Caco-2 (cell line): Measurements from ENCODE around the gene RIMS4. TPM values are rescaled to one million over a fixed set of nuclear protein-coding genes. Genes with fewer than 3 reads are reported as not detected.

Source experiments
- BruUV-seq: library from RNA; stranded (reverse); fragments of 400-500 nt; replicated peaks from 2 replicates; lab custom pipeline; 2021; lab: Mats Ljungman, UMichigan
- CTCF ChIA-PET: fragments of 300-600 bp; sonication (Branson Sonifier 250); formaldehyde crosslinking; loops from one replicate; lab custom pipeline; 2022; ENCODE audit warnings: antibody characterized with exemption; lab: Charles Lee
- POLR2A ChIA-PET: fragments of 300-600 bp; sonication (Branson Sonifier 250); formaldehyde crosslinking; loops from one replicate; lab custom pipeline; 2022; ENCODE audit warnings: antibody characterized with exemption; lab: Charles Lee
- DNase-seq, 2 experiments: peaks; one replicate each; pipeline versions ENCODE4 v3.0.0 to v3.0.0-alpha.2; 2020 to 2022
- H3K27me3 ChIP-seq: replicated peaks from 2 replicates; pipeline ENCODE4 v1.6.0; 2011; ENCODE audit warnings: low read length; ENCODE audit not compliant: control insufficient read depth, insufficient read depth
- H3K36me3 ChIP-seq: 2 replicates; pipeline ENCODE4 v1.5.1; 2011; ENCODE audit warnings: low read length; ENCODE audit not compliant: control insufficient read depth, insufficient read depth
- H3K4me1 ChIP-seq: fragments of 250-450 bp; sonication (Bioruptor Pico); 2 replicates; pipeline ENCODE4 v1.5.1; 2020; ENCODE audit warnings: mild to moderate bottlenecking
- H3K4me3 ChIP-seq: 2 replicates; pipeline ENCODE4 v1.5.1; 2011; ENCODE audit warnings: low read depth, mild to moderate bottlenecking, control low read depth, low read length
- H3K9me3 ChIP-seq: fragments of 250-450 bp; sonication (Bioruptor Pico); 2 replicates; pipeline ENCODE4 v1.5.1; 2020; ENCODE audit warnings: mild to moderate bottlenecking, moderate library complexity
- H3K27ac Mint-ChIP-seq: one replicate; pipeline ENCODE4 v1.8.0; 2022; ENCODE audit warnings: mixed read lengths; ENCODE audit not compliant: unreplicated experiment
- H3K27me3 Mint-ChIP-seq: one replicate; pipeline ENCODE4 v1.8.0; 2022; ENCODE audit warnings: mixed read lengths; ENCODE audit not compliant: insufficient read depth, unreplicated experiment
- H3K36me3 Mint-ChIP-seq: one replicate; pipeline ENCODE4 v1.8.0; 2022; ENCODE audit warnings: mild to moderate bottlenecking, mixed read lengths; ENCODE audit not compliant: insufficient read depth, unreplicated experiment
- H3K4me1 Mint-ChIP-seq: one replicate; pipeline ENCODE4 v1.8.0; 2022; ENCODE audit warnings: low read depth, mixed read lengths; ENCODE audit not compliant: unreplicated experiment
- H3K4me3 Mint-ChIP-seq: one replicate; pipeline ENCODE4 v1.8.0; 2022; ENCODE audit warnings: mild to moderate bottlenecking, moderate library complexity, mixed read lengths; ENCODE audit not compliant: unreplicated experiment
- H3K9me3 Mint-ChIP-seq: one replicate; pipeline ENCODE4 v1.8.0; 2022; ENCODE audit warnings: mixed read lengths; ENCODE audit not compliant: unreplicated experiment
- CTCF ChIP-seq, 2 experiments: fragments of 200-600 bp in 1 of 2; IDR thresholded peaks; 1 replicate in 1 of 2; 2 replicates in 1 of 2; pipeline versions ENCODE4 v1.5.1 to v1.8.0; 2011 to 2022; ENCODE audit warnings: antibody characterized with exemption in 1 of 2, control low read depth in 1 of 2, inconsistent platforms in 1 of 2, low read depth in 1 of 2, low read length in 1 of 2, mild to moderate bottlenecking in 1 of 2, moderate library complexity in 1 of 2; ENCODE audit not compliant: insufficient read depth in 1 of 2, severe bottlenecking in 1 of 2, unreplicated experiment in 1 of 2
- intact Hi-C: fragments of 100-400 bp; cut with micrococcal nuclease; formaldehyde crosslinking; loops from one replicate; pipeline ENCODE4 v1.10.0; 2022; ENCODE audit not compliant: unreplicated experiment
- total RNA-seq: library from RNA; stranded (reverse); gene quantifications from 2 replicates; pipeline ENCODE4 v1.2.3, GENCODE V29; 2022

The RIMS4 gene
- total RNA-seq, 1 experiment from 2014 or later = 9.0 TPM

GRCh38 chr20:44736170-44737021 is 74.0 kb downstream of the RIMS4 start:
- Histone ChIP-seq H3K4me1 (peaks cover 32% of the 10 kb centered on the region), H3K9me3 (no peaks in the 10 kb centered on the region), H3K27me3 (no peaks in the 10 kb centered on the region), H3K36me3 (no peaks in the 10 kb centered on the region), H3K4me3 (no peak overlapping the region)
- peak; percentile 96 to 99 for DNase-seq
- Mint-ChIP-seq H3K27ac (peak overlapping the region; percentile 84), H3K4me3 (peak overlapping the region; percentile 57), H3K27me3 (no peaks in the 10 kb centered on the region), H3K36me3 (peaks cover 21% of the 10 kb centered on the region), H3K4me1 (peaks cover 37% of the 10 kb centered on the region), H3K9me3 (peaks cover 10% of the 10 kb centered on the region)
- no TSS peak for BruUV-seq
- ChIA-PET POLR2A (interaction anchor here (0.5 kb wide), 1 partner anchor 172 kb away, joined by 3 read pairs; no protein-coding TSS in a partner anchor), CTCF (no interaction called here)
- TF ChIP-seq CTCF (IDR thresholded peaks at IDR 0.05; ENCODE audit: insufficient read depth in 1 of 2, low read depth in 1 of 2, low read length in 1 of 2, severe bottlenecking in 1 of 2, unreplicated experiment in 1 of 2) = peak; percentile 44 to 55
- intact Hi-C loops = loop anchor here (1.0 to 10.0 kb wide), 6 partner anchors 11 to 522 kb away; partner anchors contain the start of genes OSER1, TTPAL and YWHAB

- H3K27me3 Mint-ChIP-seq = no peaks in the 10 kb centered on the region
- H3K4me3 Mint-ChIP-seq = peak overlapping the region; percentile 57
- H3K27me3 ChIP-seq = no peaks in the 10 kb centered on the region
- intact Hi-C loops = loop anchor here (1.0 to 10.0 kb wide), 6 partner anchors 12 to 521 kb away; partner anchors contain the start of genes OSER1, TTPAL and YWHAB
- TF ChIP-seq CTCF (IDR thresholded peaks at IDR 0.05; ENCODE audit: insufficient read depth in 1 of 2, low read depth in 1 of 2, low read length in 1 of 2, severe bottlenecking in 1 of 2, unreplicated experiment in 1 of 2) = no peak
- H3K36me3 ChIP-seq = no peaks in the 10 kb centered on the region
- peaks cover 37% of the 10 kb centered on the region for H3K4me1 Mint-ChIP-seq
- H3K36me3 Mint-ChIP-seq = peaks cover 21% of the 10 kb centered on the region
- H3K9me3 Mint-ChIP-seq = peaks cover 10% of the 10 kb centered on the region
- no peak overlapping the region for H3K4me3 ChIP-seq
- POLR2A ChIA-PET = no interaction called here
- CTCF ChIA-PET = interaction anchor here (0.5 kb wide), 1 partner anchor 131 kb away, joined by 3 read pairs; no protein-coding TSS in a partner anchor
- no TSS peak for BruUV-seq
- H3K9me3 ChIP-seq = no peaks in the 10 kb centered on the region
- DNase-seq = no peak
- H3K4me1 ChIP-seq = peaks cover 32% of the 10 kb centered on the region
- peak overlapping the region; percentile 84 for H3K27ac Mint-ChIP-seq
Observed at GRCh38 chr20:44735816-44736169, 74.6 kb downstream of the RIMS4 start.

GRCh38 chr20:44734938-44735337 is 75.4 kb downstream of the RIMS4 start:
- peaks cover 32% of the 10 kb centered on the region for H3K4me1 ChIP-seq
- no peaks in the 10 kb centered on the region for H3K36me3 ChIP-seq
- no peaks in the 10 kb centered on the region for H3K27me3 ChIP-seq
- no TSS peak for BruUV-seq
- H3K4me3 ChIP-seq = no peak overlapping the region
- ChIA-PET POLR2A (interaction anchor here (0.6 kb wide), 1 partner anchor 51 kb away, joined by 3 read pairs; no protein-coding TSS in a partner anchor), CTCF (interaction anchor here (5.5 kb wide), 1 partner anchor 51 kb away, joined by 132 read pairs; no protein-coding TSS in a partner anchor)
- H3K27ac Mint-ChIP-seq = no peak overlapping the region
- peaks cover 10% of the 10 kb centered on the region for H3K9me3 Mint-ChIP-seq
- peaks cover 21% of the 10 kb centered on the region for H3K36me3 Mint-ChIP-seq
- DNase-seq = peak in 1 of 2 experiments; percentile 69
- no peaks in the 10 kb centered on the region for H3K27me3 Mint-ChIP-seq
- H3K4me3 Mint-ChIP-seq = no peak overlapping the region
- H3K9me3 ChIP-seq = no peaks in the 10 kb centered on the region
- peaks cover 37% of the 10 kb centered on the region for H3K4me1 Mint-ChIP-seq
- intact Hi-C loops = loop anchor here (10.0 kb wide), 3 partner anchors 200 to 520 kb away; partner anchors contain the start of genes OSER1 and TTPAL
- peak in 1 of 2 experiments; percentile 4 for TF ChIP-seq CTCF (IDR thresholded peaks at IDR 0.05; ENCODE audit: insufficient read depth in 1 of 2, low read depth in 1 of 2, low read length in 1 of 2, severe bottlenecking in 1 of 2, unreplicated experiment in 1 of 2)
